Measurements from ENCODE around the gene PYCR2.

PYCR2 gene

DNA sequence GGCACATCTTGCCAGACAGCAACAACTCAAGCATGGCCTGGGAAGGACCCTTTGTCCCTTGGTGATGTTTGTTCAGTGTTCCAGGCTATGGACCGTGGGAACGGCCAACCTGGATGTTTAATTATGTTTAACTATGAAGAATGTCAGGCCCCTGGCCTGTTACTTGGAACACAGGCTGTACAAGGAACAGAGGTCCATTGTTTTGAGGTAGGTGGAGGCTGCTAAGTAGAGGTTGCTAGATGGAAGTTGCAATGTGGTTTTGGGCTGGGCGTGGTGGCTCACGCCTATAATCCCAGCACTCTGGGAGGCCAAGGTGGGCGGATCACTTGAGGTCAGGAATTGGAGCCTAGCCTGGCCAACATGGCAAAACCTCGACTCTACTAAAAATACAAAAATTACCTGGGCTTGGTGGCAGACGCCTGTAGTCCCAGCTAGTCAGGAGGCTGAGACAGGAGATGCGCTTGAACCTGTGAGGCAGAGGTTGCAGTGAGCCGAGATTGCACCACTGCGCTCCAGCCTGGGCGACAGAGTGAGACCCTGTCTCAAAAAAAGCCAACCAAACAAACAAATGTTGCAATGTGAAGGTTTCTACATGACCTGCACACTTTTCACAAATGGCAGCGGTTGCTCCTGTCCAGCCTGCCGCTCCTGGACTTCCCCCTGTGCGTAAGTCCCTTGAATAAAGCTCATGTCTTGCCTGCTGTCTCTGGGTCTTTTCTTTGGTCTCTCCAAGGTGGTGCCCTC lies 32.6 kb downstream of the PYCR2 start:
- no peak for DNase-seq

DNA sequence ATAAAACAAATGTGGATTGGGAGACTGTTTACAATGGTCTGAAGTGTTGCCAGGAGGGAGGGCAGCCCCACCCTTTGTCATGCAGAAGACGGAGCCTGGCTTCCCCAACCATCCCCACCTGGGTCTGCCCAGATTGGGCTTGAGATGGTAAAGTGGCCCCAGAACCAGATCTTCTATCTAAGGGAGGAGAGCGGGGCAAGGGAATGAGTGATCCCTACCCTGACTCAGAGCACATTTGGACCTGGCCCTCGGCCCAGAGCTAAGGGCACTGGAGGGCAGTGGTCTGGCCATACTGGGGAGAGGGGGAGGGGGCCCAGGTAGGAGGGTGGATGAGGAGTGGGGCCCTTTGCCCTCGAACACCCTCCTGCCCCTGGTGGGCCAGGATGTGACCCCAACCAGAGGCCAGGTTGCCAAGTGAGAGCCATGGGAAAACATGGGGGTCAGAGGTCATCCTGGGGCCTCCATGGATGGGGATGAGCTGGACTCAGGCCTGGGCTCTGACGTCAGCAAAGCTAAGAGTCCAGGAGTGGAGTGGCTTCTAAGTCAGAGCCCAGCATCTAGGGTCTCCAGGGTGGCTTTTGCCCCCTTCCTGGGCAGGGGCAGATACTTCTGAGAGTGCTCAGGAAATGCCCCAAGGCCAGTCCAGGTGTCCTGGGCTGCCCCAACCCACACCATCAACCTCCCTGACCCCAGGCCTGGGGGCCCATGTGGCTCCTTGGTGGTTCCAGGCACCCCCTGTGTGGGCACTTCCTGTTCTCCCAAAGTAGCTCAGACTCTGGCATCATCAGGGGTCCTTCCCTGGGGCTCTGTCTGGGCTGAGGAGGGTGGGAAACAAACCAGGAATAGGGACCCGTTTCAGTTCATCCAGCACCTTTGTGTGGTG lies 33.5 kb downstream of the PYCR2 start:
- DNase-seq: peak; percentile 23

DNA sequence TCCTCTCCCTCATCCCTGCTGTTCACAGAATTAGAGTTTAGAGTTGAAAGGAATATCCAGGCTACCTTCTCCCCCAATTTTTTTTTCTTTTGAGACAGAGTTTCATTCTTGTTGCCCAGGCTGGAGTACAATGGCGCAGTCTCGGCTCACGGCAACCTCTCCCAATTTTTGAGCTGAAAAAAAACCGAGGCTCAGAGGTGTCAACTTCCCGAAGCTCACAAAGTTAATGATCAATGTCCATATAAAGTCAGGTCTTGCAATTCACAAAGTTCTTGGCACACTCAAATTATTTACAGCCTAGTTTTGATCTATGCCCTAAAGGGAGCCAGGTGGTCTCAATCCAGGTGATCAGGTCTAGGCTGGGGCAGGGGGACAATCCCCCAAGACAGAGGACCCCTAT lies 34.3 kb downstream of the PYCR2 start:
- DNase-seq: peak; percentile 18

GRCh38 chr1:225888898-225889601 lies 35.0 kb downstream of the PYCR2 start, which contains the start of gene LEFTY1:
Gene LEFTY1, minus strand, starts transcription at chr1:225889146. Its CDS starts 80 bp downstream, at chr1:225889066.
- peak; percentile 71 for DNase-seq

DNA sequence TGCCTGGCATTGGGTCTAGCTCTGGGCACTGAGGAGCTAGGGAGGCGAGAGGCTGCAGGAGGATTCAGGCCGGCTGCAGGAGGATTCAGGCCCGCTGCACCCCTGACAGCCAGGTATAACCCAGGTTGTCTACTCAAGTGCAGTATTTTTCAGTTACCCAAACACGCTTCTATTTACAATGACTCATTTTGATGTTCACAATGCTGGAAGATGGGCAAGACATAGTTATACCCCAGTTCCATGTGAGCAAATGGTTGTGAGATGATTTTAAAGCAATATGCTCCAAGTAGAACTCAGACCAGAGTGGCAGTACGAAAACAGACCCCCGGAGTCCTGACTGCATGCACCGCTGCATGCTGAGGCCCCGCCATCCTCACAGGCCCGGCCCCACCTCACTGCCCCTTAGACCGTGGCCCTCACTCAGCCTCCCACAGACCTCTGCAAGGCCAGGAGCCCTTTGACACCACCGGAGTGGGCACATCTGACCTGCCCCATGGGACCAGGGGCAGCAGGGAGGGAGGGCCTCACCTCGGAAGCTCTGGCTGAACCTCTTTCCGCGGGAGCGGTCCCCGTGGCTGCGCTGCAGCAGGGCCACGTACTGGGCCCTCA lies 35.7 kb downstream of the PYCR2 start:
- no peak for DNase-seq

- DNase-seq: peak; percentile 40
Observed at GRCh38 chr1:225887554-225888288, 36.3 kb downstream of the PYCR2 start.

DNA sequence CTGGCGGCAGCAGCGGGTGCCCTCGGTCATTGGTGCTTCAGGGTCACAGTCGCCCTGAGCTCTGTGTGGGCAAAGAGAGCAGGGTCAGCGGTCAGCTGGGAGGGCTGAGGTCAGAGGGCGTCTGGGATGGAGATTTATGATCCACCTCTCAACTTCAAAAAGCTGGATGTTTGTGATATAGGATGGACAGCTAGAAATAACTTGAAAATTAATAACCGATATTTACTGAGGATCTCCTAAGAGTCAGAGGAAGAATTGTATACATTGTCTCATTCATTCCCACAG lies 37.1 kb downstream of the PYCR2 start:
- no peak for DNase-seq

DNA sequence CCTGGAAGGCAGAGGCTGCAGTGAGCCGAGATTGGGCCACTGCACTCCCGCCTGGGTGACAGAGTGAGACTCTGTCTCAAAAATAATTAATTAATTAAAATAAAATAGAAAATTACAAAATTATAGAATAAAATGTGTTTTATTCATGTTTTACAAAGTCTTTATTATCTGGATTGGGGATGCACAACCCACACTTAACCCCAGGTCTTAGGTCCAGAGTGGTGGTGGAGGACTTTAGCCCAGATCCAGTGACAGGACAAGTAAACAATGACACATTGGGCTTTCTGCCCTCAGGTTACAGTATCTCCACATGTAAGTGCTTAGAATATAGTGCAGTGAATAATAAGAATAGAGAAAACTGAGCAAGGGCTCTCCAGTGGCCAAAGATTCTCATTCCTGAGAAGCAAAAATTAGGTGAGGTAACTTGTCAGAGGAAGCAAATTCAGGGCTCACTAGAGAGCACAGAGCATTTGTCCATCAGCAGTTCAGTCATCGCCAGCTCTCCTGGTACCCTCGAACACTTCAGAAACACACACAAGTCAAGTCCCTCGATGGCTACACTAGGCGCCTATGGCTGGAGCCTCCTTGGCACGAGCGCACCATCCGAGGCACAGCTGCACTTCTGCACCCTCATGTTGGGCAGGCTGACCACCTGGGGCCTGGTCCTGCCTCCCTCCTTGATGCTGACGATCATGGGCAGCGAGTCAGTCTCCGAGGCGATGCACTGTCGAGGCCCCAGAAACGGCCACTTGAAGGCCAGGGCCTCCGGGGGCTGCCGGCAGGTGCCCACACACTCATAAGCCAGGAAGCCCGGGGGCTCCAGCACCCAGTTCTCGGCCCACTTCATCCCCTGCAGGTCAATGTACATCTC lies 37.7 kb downstream of the PYCR2 start:
- no peak for DNase-seq

- no peak for DNase-seq
Observed at GRCh38 chr1:225885336-225885735, 38.7 kb downstream of the PYCR2 start.

DNA sequence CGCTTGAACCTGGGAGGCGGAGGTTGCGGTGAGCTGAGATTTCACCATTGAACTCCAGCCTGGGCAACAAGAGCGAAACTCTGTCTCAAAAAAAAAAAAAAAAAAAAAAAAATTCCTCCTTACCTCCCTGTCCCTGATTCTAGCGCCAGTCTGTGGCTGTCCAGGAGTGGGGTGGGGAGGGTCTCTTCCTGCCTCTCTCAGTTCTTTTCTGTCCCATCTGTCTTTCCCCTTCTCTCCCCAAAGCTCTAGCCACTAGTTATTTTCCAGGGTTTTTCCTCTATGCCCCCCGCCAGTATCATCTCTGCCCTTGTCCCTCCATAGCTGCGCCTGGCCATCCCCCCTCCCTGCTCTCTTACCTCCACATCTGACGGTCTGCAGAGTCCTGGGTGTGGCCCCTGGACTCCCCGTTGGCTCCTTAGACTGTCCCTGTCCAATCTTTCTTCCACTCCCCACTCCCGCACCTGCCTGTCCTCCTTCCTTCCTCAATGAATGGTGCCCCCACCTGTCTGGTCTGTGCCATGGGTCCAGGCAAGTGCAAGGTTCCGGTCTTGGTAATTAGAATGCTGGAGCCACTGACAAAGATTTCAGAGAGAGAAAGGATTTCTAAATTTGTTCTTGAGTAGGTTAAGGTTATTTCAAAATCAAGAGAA lies 40.3 kb downstream of the PYCR2 start:
- DNase-seq: no peak

GRCh38 chr1:225882694-225883615 lies 41.1 kb downstream of the PYCR2 start:
- DNase-seq: peak; percentile 89

DNA sequence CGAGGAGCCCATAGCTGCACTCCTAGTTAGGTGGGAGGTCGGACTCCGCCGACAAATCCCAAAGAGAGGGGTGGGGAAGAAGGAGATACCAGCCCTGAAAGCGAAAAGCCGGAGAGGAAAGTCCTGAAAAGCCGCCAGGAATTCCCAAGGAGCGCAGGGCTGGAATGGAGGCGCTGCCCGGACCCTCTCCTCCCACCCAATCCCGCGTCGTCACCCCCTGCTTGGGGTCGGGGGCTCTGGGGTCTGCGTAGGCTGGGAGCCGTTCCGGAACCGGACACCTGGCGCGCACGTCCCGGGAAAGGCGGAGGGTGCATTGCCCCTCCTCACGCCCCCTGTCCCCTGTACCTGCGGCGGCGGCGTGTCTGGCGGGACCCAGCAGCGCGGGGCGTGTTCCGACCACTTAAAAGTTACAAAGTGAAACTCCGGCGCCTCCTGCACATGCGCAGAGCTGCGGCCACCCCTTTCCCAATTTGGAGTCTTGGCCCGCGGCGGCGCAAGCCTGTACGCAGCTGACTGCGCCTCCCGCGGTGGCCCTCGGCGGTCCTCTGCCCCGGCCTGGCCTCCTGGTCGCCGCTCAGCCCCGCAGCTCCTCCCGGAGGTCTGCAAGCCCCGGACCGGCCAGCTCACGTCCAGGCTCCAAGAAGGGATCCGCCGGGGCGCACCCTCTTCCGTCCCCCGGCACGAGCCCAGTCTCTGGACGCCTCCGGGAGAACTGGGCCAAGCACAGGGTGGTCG lies 41.9 kb downstream of the PYCR2 start, which contains the start of gene TMEM63A:
Gene TMEM63A (minus strand): TSS at position 422 of the 735 bp plus-strand sequence. CDS start 4,800 bp downstream, outside the sequence.
- DNase-seq: peak; percentile 92

- peak; percentile 54 for DNase-seq
Observed at GRCh38 chr1:225881081-225881958, 42.7 kb downstream of the PYCR2 start.

DNA sequence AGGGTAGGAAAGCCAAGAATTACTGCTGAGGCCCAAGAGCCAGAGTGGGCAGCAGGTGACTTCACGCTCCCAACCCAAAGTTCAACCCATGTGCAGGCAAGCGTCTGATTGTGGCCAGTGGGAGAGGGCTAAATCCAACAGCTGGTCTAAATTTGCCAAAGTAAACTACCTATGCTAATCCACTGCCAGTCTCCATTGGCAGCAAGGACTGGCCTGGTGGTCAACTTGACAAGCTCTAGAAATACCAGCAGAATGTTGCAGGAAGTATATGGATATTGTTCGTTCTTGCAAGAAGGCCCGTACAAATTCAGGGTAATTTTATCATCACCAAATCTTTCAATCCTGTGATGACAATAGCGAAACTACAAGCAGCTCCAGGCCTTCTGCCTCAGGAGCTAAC lies 43.4 kb downstream of the PYCR2 start:
- no peak for DNase-seq

DNA sequence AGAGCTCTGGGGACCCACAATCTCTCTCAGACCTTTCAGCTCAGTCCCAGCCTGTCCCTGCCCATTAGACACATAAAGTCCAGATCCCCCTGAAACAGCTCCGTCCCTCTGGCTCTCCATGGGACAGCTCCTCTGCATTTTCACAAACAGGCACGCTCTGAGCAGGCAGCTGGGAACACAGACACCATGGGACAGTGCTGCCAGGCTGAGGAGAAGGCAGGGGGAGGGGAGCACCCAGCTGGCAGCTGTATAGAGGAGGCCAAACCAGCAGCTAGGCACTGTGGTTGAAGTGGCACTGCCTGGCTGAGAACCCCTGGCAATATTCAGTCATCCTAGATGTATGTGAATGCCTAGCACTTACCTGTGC lies 43.8 kb downstream of the PYCR2 start:
- no peak for DNase-seq

DNA sequence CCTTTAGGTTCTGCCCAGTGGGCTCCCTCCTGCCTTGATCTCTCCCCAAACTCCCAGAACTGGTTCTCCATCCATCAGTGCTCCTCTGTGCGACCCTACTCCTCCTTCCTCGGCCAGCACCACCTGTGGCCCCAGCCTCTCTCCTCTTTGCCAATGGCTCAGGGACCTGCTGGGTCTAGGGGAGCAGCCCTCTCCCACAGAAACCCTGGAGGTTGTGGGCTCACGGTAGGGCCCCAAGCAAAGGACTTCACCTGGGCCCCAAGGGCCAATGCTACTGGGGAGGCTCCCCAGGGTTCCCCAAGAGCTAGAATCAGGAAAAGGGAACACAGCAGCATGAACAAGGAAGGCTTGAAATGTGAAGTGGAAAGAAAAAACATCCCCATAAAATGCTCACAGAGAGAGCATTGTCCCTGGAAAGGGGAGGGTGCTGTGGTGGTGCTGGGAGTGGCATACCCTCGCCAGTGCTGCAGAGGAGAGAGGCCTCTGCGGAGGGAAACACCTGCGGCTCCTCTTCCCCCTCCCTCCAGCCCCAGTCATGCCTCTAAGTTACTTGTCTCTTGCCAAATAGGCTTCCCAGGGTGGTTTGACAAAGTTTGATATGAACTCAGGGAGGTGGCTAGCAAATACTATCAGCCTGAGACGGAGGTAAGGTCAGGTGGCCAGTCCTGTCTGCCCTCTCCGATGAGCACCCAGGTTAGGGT lies 44.4 kb downstream of the PYCR2 start:
- no peak for DNase-seq

DNA sequence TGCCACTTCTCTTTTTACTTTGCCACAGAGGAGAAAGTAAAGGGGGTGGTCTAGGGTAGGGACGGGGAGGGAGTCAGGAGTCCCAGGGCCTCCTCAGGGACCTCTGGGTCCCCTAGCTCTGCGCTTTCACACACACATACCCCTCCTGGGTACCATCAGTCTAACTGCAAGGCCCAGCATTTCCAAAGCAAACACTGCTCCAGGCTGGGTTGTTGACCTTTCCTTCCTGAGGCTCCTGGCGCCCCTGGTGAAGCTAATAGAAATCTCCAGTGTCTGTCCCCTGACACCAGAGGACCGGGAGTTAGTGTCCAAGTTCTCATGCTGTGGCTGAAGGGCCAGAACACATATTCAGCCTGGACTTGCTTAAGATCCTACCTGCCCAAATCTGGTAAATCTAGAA lies 45.8 kb downstream of the PYCR2 start:
- DNase-seq: no peak
